ENCODE results near the gene ZFAND3. TPM values are rescaled to one million over a fixed set of nuclear protein-coding genes. Genes with fewer than 3 reads are reported as not detected.
"Not testable (repeated sequence)": the region's sequence is repeated elsewhere in the genome, so short reads cannot be mapped to it uniquely, and the experiment has no call there.

The ZFAND3 gene
- total RNA-seq, 1 donor from 2014 or later, result 23.4 TPM

GRCh38 chr6:38015341-38015740, 195.8 kb downstream of the ZFAND3 start:
- DNase-seq, result no peak

- DNase-seq, result no peak
Observed at GRCh38 chr6:38016824-38017223, 197.3 kb downstream of the ZFAND3 start.

- DNase-seq, result no peak
Observed at GRCh38 chr6:38018755-38019165, 199.2 kb downstream of the ZFAND3 start.

- no peak for DNase-seq
Observed at GRCh38 chr6:38020593-38020992, 201.1 kb downstream of the ZFAND3 start.

GRCh38 chr6:38021029-38021428, 201.5 kb downstream of the ZFAND3 start:
- DNase-seq, result no peak

- no peak for DNase-seq
Observed at GRCh38 chr6:38021571-38021970, 202.0 kb downstream of the ZFAND3 start.

- DNase-seq, result no peak
Observed at GRCh38 chr6:38022688-38023087, 203.2 kb downstream of the ZFAND3 start.

- DNase-seq, result no peak
Observed at GRCh38 chr6:38024908-38025307, 205.4 kb downstream of the ZFAND3 start.

GRCh38 chr6:38025451-38025850, 205.9 kb downstream of the ZFAND3 start:
- no peak for DNase-seq

GRCh38 chr6:38027685-38028373, 208.3 kb downstream of the ZFAND3 start:
- DNase-seq, result no peak

- DNase-seq, result no peak
Observed at GRCh38 chr6:38030380-38030779, 210.9 kb downstream of the ZFAND3 start.

GRCh38 chr6:38032797-38033196, 213.3 kb downstream of the ZFAND3 start:
- no peak for DNase-seq

GRCh38 chr6:38033442-38033982, 214.0 kb downstream of the ZFAND3 start:
- no peak for DNase-seq

GRCh38 chr6:38034274-38034914, 214.9 kb downstream of the ZFAND3 start:
- DNase-seq, result no peak

GRCh38 chr6:38035478-38035877, 216.0 kb downstream of the ZFAND3 start:
- DNase-seq, result no peak

- DNase-seq, result no peak
Observed at GRCh38 chr6:38039502-38039901, 220.0 kb downstream of the ZFAND3 start.

GRCh38 chr6:38040254-38040653, 220.7 kb downstream of the ZFAND3 start:
- DNase-seq, result no peak

GRCh38 chr6:38043259-38043753, 223.8 kb downstream of the ZFAND3 start:
- DNase-seq, result no peak

- DNase-seq, result no peak
Observed at GRCh38 chr6:38045701-38046305, 226.3 kb downstream of the ZFAND3 start.

GRCh38 chr6:38047562-38047961, 228.0 kb downstream of the ZFAND3 start:
- no peak for DNase-seq

GRCh38 chr6:38049861-38050397, 230.4 kb downstream of the ZFAND3 start:
- DNase-seq, result not testable (repeated sequence)

GRCh38 chr6:38051819-38052434, 232.4 kb downstream of the ZFAND3 start:
- no peak for DNase-seq

All from occipital lobe (tissue), 2 donors.